H1 (cell line): ENCODE measurements around the gene RFX1.
"Not testable (repeated sequence)": the region's sequence is repeated elsewhere in the genome, so short reads cannot be mapped to it uniquely, and the experiment has no call there.

Experiments used
- TF ChIP-seq, protein P1 (sequence below), 3 experiments: IDR thresholded peaks; 1 replicate in 2 of 3; 2 replicates in 1 of 3; pipeline versions ENCODE4 v1.5.1 to v1.6.1; 2011; ENCODE audit warnings: low read length in 3 of 3, mild to moderate bottlenecking in 3 of 3, inconsistent platforms in 2 of 3, low read depth in 1 of 3, moderate library complexity in 1 of 3; ENCODE audit not compliant: insufficient read depth in 1 of 3; ENCODE audit errors: control extremely low read depth in 1 of 3
- TF ChIP-seq, protein P2 (sequence below): IDR thresholded peaks from 2 replicates; pipeline ENCODE4 v1.6.1; 2012; ENCODE audit warnings: low read length, inconsistent platforms

DNA sequence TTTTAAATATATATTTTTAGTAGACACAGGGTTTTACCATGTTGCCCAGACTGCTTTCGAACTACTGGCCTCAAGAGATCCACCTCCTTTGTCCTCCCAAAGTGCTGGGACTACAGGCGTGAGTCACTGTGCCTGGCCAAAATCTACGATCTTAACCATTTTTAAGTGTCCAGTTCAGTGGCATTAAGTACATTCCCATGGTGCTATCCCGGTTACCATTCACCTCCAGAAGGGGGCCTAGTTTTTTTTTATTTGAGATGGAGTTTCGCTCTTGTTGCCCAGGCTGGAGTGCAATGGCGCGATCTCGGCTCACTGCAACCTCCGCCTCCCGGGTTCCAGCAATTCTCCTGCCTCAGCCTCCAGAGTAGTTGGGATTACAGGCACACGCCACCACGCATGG lies 29.0 kb upstream of the RFX1 start:
- TF ChIP-seq, protein P1, sequence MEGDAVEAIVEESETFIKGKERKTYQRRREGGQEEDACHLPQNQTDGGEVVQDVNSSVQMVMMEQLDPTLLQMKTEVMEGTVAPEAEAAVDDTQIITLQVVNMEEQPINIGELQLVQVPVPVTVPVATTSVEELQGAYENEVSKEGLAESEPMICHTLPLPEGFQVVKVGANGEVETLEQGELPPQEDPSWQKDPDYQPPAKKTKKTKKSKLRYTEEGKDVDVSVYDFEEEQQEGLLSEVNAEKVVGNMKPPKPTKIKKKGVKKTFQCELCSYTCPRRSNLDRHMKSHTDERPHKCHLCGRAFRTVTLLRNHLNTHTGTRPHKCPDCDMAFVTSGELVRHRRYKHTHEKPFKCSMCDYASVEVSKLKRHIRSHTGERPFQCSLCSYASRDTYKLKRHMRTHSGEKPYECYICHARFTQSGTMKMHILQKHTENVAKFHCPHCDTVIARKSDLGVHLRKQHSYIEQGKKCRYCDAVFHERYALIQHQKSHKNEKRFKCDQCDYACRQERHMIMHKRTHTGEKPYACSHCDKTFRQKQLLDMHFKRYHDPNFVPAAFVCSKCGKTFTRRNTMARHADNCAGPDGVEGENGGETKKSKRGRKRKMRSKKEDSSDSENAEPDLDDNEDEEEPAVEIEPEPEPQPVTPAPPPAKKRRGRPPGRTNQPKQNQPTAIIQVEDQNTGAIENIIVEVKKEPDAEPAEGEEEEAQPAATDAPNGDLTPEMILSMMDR (IDR thresholded peaks at IDR 0.05; ENCODE audit: control extremely low read depth in 1 of 3, insufficient read depth in 1 of 3, low read depth in 1 of 3, low read length in 3 of 3) = not testable (repeated sequence)
- TF ChIP-seq, protein P2, sequence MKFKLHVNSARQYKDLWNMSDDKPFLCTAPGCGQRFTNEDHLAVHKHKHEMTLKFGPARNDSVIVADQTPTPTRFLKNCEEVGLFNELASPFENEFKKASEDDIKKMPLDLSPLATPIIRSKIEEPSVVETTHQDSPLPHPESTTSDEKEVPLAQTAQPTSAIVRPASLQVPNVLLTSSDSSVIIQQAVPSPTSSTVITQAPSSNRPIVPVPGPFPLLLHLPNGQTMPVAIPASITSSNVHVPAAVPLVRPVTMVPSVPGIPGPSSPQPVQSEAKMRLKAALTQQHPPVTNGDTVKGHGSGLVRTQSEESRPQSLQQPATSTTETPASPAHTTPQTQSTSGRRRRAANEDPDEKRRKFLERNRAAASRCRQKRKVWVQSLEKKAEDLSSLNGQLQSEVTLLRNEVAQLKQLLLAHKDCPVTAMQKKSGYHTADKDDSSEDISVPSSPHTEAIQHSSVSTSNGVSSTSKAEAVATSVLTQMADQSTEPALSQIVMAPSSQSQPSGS = not testable (repeated sequence)
